Posterior cingulate gyrus (tissue), 11 donors: ENCODE results near the gene COMMD7.
"Not testable (repeated sequence)": the region's sequence is repeated elsewhere in the genome, so short reads cannot be mapped to it uniquely, and the experiment has no call there.

Source experiments
- DNase-seq, 10 donors: peaks; one replicate each; pipeline versions ENCODE4 v3.0.0 to v3.0.0-alpha.2; 2020 to 2021; ENCODE audit warnings: mixed read lengths in 3 of 10
- intact Hi-C: fragments of 100-400 bp; cut with DNase I; formaldehyde crosslinking; loops from one replicate; pipeline ENCODE4 v1.15.1; 2023

Gene COMMD7

DNA sequence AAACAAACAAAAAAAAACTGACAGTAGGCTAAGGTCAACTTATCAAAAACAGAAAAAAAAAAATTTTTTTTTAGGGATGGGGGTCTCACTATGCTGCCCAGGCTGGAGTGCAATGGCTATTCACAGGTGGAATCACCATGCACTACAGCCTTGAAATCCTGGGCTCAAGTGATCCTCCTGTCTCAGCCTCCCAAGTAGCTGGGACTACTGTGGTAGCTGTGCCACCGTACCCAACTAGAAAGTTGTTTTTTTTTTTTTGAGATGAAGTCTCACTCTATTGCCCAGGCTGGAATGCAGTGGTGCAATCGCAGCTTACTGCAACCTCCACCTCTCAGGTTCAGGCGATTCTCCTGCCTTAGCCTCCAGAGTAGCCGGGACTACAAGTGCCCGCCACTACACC is 2.1 kb downstream of the COMMD7 start:
- intact Hi-C loops = no loop called here
- peak in 1 of 10 donors; percentile 7 for DNase-seq

DNA sequence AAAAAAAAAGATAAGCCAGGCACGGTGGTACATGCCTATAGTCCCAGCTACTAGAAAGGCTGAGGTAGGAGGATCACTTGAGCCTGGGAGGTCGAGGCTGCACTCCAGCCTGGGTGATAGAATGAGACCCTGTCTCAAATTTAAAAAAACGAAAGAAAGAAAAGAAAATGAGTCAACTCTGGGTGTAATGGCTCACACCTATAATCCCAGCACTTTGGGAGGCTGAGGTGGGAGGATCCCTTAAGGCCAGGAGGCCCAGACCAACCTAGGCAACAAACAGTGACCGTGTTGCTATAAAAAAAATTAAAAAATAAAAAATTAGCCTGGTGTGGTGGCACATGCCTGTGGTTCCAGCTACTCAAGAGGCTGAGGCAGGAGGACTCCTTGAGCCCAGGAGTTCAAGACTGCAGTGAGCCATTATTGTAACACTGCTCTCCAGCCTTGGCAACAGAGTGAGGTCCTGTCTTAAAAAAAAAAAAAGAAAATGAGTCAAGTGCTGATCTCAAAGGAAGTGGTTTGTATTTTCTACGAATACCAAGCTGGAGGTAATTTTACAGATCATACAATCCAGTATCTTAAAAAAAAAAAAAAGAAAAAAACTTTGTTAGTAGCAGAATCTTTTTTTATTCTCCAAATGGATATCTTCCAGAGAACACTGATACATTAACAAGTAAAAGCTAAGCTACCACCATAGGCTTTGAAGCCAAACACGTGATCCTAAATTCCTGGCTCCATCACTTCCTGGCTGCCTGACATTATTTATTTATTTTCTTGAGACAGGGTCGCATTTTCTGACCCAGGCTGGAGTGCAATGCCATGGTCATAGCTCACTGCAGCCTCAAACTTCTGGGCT is 5.7 kb downstream of the COMMD7 start:
- DNase-seq = peak in 1 of 10 donors; percentile 2
- intact Hi-C loops = no loop called here

DNA sequence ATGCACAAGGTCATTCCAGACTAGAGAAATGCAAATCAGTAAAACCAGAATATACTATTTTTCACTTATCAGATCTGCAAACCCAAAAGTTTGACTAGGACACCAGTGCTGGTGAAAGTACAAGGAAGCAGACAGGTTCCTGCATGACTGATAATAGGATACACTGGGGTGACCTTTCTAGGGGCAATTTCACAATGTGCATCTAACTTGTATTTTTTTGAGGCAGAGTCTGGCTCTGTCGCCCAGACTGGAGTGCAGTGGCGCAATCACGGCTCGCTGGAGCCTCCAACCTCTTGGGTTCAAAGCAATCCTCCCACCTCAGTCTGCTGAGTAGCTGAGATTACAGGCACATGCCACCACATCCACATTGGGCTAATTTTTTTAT is 11.4 kb downstream of the COMMD7 start:
- intact Hi-C loops = no loop called here
- DNase-seq = peak in 1 of 10 donors; percentile 9

DNA sequence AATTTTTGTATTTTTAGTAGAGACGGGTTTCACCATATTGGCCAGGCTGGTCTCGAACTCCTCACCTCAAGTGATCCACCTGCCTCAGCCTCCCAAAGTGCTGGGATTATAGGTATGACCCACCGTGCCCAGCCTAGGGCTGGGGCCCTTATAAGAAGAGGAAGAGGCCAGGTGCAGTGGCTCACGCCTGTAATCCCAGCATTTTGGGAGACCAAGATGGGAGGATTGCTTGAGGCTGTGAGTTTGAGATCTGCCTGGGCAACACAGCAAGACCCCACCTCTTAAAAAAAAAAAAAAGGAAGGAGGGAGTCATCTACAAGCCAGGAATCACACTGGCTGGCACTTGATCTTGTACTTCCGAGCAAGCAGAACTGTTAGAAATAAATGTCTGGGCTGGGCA is 13.9 kb downstream of the COMMD7 start:
- DNase-seq = peak in 1 of 10 donors; percentile 5
- intact Hi-C loops = not testable (repeated sequence)

DNA sequence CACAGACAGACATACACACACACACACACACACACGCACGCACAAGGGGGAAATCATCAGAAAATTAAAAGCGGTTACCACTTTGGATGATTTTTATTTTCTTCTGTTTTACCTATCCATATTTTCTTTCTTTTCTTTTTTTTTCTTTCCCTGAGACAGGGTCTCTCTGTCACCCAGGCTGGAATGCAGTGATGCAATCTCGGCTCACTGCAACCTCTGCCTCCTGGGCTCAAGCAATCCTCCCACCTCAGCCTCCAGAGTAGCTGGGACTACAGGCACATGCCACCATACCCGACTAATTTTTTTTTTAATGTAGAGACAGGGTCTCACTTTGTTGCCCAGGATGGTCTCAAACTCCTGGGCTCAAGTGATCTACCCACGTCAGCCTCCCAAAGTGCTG is 14.8 kb downstream of the COMMD7 start:
- intact Hi-C loops = not testable (repeated sequence)
- peak in 1 of 10 donors; percentile 1 for DNase-seq

DNA sequence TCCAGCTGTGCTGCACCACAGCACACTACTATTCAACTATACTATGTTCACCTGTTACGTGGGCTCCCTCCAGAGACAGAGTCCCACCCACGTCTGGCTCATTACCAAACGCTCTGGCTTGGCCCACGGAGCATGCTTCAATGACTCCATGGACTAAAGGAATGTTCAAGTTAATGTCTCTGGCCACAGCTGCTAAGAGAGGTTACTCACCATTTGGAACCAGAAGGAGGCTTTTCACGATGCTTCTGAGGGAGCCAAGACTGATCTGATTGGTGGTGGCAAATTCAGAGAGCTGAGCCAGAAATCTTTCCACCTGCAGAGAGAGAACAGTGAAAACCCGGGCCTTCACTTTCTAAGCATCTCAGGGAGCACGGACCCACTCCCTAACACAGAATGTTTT is 15.6 kb downstream of the COMMD7 start:
- intact Hi-C loops = no loop called here
- peak in 3 of 10 donors; percentile 10 to 67 (median 23) for DNase-seq

DNA sequence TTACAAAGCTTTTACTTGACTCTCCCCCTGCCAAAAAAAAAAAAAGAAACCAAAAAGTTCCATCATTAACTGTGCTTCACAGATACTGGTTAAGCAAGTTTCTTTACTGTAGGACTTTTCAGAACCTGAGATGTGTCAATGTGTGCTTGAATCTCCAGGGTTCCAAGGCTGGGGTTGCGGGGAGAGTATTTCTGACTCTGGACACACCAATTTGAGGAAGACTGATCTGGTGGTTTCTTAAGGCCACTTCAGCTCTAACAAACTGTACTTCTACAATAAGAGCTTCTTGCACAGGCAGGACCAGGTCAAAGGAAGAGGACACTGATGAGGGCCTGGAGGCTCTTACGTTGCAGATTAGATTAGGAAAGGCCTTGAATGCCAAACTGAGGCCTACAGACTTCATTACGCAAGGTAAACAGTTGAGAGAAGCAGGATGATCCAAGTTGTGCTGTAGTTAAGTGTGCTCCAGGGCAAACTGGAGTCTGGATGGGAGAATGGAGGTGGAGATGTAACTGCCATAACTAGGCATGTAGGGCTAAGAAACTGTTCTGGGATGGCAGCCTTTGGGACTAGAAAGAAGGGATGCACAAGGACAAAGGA is 24.4 kb downstream of the COMMD7 start:
- intact Hi-C loops = no loop called here
- peak in 2 of 10 donors; percentile 1 to 14 for DNase-seq

DNA sequence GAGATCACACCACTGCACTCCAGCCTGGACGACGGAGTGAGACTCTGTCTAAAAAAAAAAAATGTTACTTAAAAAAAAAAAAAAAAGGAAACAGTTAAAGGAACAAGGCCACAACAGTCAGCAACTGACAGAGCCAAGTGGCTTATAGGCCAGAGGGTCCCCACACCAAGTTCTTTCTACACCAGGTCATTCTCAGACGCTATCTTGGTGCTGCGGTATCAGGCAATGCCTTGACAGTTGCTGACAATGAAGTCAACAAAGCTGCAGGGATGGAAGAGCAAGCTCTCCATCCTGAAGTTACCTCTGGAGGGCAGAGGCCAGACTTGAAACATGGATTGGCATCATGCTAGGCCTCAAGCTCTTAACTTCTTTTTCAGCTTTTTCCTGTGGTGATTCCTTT is 31.9 kb downstream of the COMMD7 start:
- DNase-seq = no peak
- intact Hi-C loops = no loop called here

DNA sequence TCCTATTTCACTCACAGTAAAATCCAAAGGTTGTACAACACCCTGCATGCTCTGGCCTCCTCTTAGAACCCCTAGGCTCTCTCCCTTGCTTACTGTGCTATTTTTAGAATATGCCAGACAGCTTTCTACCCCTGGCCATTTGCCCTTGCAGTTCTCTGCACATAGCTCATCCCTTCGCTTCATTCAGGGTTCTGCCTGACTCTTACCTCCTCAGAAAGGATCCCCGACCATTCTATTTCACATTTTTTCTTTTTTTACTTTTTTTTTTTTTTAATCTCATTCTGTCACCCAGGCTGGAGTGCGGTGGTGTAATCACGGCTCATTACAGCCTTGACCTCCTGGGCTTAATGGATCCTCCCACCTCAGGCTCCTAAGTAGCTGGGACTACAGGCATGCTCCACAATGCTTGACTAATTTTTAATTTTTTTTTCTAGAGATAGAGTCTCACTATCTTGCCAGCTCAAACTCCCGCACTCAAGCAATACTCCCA is 33.6 kb downstream of the COMMD7 start:
- no peak for DNase-seq
- intact Hi-C loops = no loop called here

DNA sequence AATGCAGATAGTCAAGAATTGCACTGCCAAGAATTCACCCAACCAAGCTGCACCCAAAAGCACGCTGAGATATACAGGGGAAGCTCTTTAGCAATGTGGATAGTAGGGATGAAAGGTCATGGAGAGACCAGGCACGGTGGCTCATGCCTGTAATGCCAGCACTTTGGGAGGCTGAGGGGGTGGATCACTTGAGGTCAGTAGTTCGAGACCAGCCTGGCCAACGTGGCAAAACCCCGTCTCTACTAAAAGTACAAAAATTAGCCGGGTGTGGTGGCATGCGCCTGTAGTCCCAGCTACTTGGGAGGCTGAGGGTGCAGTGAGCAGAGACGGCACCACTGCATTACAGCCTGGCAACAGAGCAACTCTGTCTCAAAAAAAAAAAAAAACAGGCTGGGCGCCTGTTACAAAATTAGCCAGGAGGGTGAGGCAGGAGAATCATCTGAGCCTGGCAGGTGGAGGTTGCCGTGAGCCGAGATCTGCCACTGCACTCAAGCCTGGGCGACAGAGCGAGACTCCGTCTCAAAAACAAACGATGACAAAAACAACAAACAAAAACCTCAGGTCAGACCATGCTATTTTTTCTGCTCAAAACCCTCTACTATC is 34.1 kb downstream of the COMMD7 start:
- intact Hi-C loops = not testable (repeated sequence)
- DNase-seq = peak in 1 of 10 donors; percentile 22

DNA sequence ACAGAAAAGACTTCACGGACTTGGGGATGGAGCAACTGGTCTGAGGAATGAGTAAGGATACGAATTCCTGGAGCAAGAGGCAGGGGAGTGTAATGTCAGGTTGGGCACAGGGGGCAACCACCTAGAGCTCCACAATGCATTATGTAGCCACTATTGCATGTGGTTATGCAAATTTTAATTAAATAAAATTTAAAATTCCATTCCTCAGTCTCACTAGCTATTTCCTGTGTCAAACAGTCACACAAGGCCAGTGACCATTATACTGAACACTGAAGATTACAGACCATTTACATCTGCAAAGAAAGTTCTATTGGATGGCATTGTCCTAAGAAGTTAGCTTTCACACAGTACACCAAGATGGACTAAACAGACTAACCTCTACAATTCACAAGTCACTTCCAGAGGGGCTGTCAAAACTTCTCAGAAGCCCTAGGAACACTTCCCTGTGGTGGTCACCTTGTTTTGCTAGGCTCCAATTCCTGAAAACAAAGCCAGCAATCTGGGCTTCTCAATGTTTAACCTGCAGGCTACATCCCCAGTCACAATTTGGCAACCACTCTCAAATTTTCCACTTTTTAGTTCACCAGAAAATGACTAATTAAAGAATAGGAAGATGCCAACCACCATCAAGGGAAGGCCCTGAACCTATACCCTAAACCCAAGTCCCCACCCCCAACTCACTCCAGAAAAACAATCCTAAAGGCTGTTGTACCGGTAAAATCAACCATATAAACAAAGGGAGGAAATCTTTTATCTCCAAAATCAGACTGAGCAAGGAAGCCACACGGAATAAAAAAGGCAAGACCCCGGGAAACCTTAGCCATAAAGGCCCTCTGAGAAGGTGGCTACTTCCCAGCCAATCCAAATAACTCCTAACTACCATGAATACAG is 35.3 kb downstream of the COMMD7 start:
- intact Hi-C loops = no loop called here
- DNase-seq = peak in 1 of 10 donors; percentile 2

DNA sequence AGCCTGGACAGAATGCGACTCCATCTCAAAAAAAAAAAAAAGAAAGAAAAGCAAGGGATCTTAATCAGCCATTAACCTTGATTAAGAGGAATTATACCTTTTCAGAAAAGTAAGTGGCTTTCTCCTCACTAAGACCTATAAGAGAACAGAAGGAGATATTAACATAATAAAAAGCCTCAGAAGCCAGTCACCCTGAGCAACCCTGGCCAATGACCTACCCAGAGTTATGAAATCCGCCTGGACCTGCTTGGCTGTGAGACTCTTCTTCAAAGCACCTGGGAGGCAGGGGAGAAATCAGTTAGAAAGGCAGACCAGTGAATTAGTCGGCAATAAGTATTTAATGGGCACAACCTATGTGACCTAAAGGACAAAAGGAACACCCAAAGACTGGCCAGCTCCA is 36.8 kb downstream of the COMMD7 start:
- intact Hi-C loops = no loop called here
- DNase-seq = peak in 1 of 10 donors; percentile 4

DNA sequence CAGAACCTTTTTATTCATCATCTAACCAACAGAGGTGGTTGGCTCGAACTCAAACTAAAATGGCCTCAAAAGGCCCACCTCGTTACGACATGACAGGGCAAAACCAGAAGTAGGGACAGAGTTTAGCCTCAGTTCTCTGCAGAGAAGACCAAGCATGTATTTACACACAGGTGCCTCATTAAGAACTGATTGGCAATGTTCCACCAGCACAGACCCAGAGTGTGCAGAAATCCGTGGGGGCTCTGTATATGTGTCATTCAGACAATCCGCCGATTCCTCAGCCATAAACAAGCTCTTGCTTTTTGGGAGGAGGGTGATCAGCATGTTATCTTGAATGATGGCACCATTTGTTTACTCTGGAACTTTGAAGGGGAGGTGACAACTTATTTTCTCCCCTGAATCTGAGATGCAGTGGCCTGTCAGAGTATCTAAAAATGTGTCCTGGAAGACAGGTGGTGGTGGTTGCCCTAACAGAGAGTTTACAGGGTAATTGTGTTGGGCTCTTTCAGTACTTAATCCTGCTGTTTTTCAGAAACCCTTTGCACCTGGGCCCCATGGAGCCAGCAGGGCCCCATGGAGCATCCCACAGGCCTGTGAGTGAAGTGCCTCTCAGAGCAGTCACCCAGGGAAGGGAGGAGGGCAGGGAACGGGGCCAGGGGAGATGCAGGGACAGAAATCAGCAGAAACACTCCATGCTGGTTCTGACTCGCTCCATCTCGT is 40.4 kb downstream of the COMMD7 start:
- intact Hi-C loops = no loop called here
- DNase-seq = peak in 2 of 10 donors; percentile 18 to 30

DNA sequence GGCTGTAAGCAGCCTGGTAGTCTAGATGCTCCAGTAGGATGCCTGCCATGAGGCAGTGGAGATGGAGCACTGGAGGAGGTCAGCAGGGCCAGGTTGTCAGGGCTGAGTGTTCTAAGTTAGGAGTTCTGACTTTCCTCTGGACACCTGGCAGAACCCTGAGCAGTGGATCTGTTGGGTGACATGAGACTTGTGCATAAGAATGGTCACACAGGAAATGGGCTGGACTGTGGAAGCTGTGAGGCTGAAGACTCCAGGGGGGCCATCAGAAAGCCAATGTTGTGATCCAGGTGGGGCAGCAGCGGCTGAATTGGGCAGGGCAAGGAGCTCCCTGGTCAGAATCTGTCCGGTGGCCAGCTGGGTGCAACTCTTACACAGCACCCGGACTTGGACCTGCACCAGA is 45.7 kb downstream of the COMMD7 start:
- peak in 1 of 10 donors; percentile 30 for DNase-seq
- intact Hi-C loops = no loop called here

DNA sequence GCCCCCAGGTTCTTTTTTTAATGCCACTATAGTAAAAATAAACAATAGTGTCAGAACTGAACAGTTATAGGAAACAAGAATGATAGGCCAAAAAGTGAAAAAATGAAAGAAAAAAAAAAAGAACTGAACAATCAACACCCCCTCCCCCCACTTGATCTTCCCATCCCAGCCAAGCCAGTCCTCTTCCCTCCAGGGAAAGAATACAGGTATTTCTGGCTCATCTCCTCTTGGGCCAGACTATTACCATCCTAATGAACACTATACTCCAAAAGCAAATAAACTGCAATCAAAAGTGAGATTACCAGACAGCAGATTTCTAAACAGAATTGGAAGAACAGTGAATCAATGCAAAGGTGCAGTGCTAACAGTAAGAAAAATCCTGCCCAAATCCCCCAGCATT is 48.2 kb downstream of the COMMD7 start:
- intact Hi-C loops = no loop called here
- no peak for DNase-seq

DNA sequence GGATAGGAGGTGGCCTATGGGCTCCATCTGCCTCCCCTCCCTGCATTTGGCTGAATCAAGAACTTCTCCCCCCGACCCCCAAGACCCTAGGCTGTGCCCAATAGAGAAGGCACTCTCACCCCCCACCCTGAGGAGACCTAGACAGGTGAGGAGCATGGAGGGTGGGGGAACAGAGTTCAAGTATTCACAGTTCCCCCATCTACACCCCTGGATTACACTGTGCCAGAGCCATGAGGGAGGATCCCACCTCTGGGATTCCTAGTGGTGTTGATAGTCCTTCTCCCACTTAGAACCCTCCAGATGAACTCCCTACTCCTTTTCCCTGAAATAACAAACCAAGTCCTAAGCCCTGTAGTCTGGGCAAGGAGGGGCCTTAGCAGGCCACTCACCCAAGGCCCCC is 54.3 kb downstream of the COMMD7 start:
- intact Hi-C loops = not testable (repeated sequence)
- peak in 2 of 10 donors; percentile 17 to 41 for DNase-seq

DNA sequence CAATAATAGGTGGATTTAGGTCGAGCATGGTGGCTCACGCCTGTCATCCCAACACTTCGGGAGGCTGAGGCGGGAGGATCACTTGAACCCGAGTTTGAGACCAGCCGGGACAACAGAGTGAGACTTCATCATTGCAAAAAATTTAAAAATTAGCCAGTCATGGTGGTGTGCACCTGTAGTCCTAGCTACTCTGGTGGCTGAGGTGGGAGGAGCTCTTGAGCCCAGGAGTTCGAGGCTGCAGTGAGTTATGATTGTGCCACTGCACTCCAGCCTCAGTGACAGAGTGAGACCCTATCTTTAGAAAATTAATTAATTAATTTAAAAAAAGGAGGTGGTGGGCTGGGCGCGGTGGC is 56.1 kb downstream of the COMMD7 start:
- DNase-seq = peak in 2 of 10 donors; percentile 16 to 31
- intact Hi-C loops = no loop called here

DNA sequence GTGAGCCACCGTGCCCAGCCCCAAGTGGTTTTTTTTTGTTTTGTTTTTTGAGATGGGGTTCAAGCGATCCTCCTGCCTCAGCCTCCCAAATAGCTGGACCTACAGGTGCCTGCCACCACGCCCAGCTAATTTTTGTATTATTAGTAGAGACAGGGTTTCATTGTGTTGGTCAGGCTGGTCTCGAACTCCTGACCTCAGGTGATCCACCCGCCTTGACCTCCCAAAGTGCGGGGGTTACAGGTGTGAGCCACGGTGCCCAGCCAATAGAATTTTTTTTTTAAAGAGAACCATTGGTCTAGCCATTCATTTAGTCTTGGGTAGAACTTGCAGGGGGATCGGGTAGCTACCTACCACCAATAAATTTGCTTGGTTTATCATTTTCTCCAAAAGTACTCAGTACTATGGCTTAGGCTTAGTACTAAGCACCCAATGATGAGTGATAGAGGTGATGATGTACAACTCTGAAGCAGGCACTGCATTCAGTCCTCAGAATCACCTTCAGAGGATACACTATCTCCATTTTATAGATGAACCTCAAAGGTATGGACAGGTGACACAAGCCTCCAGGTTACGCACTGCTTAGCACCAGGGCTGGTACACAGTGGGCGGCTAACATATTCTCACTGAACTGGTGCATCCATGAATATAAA is 56.6 kb downstream of the COMMD7 start:
- DNase-seq = peak in 2 of 10 donors; percentile 10 to 57
- intact Hi-C loops = no loop called here
